Breast epithelium (tissue), 3 donors: Measurements from ENCODE around the gene EPB42.
"Not testable (repeated sequence)": the region's sequence is repeated elsewhere in the genome, so short reads cannot be mapped to it uniquely, and the experiment has no call there.

ENCODE experiments used
- POLR2A ChIP-seq: fragments of 450-650 bp; IDR thresholded peaks from one replicate; pipeline ENCODE4 v1.6.1; 2016; ENCODE audit warnings: antibody characterized with exemption, mild to moderate bottlenecking, moderate library complexity
- POLR2AphosphoS5 ChIP-seq, 3 donors: sonication (generic); formaldehyde crosslinking; IDR thresholded peaks; one replicate each; pipeline ENCODE4 v1.6.1; 2017; ENCODE audit warnings: antibody characterized with exemption in 3 of 3
- TF ChIP-seq, protein P1 (sequence below), 3 donors: fragments of 450-650 bp; IDR thresholded peaks; one replicate each; pipeline ENCODE4 v1.5.1; 2016 to 2017; ENCODE audit warnings: antibody characterized with exemption in 3 of 3, mild to moderate bottlenecking in 3 of 3, moderate library complexity in 3 of 3

DNA sequence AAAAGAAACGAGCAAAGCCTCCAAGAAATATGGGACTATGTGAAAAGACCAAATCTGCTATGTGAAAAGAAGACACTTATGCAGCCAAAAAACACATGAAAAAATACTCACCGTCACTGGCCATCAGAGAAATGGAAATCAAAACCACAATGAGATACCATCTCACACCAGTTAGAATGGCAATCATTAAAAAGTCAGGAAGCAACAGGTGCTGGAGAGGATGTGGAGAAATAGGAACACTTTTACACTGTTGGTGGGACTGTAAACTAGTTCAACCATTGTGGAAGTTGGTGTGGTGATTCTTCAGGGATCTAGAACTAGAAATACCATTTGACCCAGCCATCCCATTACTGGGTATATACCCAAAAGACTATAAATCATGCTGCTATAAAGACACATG is 43.7 kb downstream of the EPB42 start:
- not testable (repeated sequence) for TF ChIP-seq POLR2A; POLR2AphosphoS5 (IDR thresholded peaks at IDR 0.05)
- TF ChIP-seq, protein P1, sequence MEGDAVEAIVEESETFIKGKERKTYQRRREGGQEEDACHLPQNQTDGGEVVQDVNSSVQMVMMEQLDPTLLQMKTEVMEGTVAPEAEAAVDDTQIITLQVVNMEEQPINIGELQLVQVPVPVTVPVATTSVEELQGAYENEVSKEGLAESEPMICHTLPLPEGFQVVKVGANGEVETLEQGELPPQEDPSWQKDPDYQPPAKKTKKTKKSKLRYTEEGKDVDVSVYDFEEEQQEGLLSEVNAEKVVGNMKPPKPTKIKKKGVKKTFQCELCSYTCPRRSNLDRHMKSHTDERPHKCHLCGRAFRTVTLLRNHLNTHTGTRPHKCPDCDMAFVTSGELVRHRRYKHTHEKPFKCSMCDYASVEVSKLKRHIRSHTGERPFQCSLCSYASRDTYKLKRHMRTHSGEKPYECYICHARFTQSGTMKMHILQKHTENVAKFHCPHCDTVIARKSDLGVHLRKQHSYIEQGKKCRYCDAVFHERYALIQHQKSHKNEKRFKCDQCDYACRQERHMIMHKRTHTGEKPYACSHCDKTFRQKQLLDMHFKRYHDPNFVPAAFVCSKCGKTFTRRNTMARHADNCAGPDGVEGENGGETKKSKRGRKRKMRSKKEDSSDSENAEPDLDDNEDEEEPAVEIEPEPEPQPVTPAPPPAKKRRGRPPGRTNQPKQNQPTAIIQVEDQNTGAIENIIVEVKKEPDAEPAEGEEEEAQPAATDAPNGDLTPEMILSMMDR (IDR thresholded peaks at IDR 0.05), result not testable (repeated sequence)
